Lower leg skin (tissue), 4 donors: Measurements from ENCODE around the gene TFF1. TPM values are rescaled to one million over a fixed set of nuclear protein-coding genes. Genes with fewer than 3 reads are reported as not detected.

ENCODE experiments used
- DNase-seq, 2 donors: peaks; one replicate each; pipeline ENCODE4 v3.0.0-alpha.2; 2019; ENCODE audit warnings: low spot score in 2 of 2
- H3K4me3 ChIP-seq: fragments of 200-600 bp; sonication (generic); 2 replicates; pipeline ENCODE4 v1.5.1; 2017; ENCODE audit warnings: mild to moderate bottlenecking, low read depth; ENCODE audit not compliant: poor library complexity, severe bottlenecking
- CTCF ChIP-seq, 3 donors: fragments of 450-650 bp; IDR thresholded peaks; one replicate each; pipeline ENCODE4 v1.5.1; 2016; ENCODE audit warnings: antibody characterized with exemption in 3 of 3, mild to moderate bottlenecking in 3 of 3, moderate library complexity in 2 of 3
- POLR2A ChIP-seq, 2 donors: fragments of 450-650 bp; IDR thresholded peaks; one replicate each; pipeline ENCODE4 v1.6.1; 2016 to 2017; ENCODE audit warnings: antibody characterized with exemption in 2 of 2, mild to moderate bottlenecking in 1 of 2, moderate library complexity in 1 of 2
- WGBS, 2 donors: methylation state at CpG; one replicate each; pipeline ENCODE4 v1.1.5; 2018; 5-methylcytosine and 5-hydroxymethylcytosine counted together
- intact Hi-C: fragments of 100-400 bp; cut with DNase I; formaldehyde crosslinking; loops from one replicate; pipeline ENCODE4 v1.15.0; 2023; ENCODE audit warnings: low total_unique reads
- total RNA-seq, 4 donors: library from RNA; depleted of rRNA; stranded (reverse); fragments of >200 nt; gene quantifications; one replicate each; pipeline ENCODE4 v1.1.0, GENCODE V29; 2016

Gene TFF1
- total RNA-seq, 4 donors from 2014 or later = not detected

GRCh38 chr21:42370894-42371654, 4.7 kb upstream of the TFF1 start:
- DNase-seq = no peak
- 80 to 85% methylated on average over 18 of the region's 18 CpGs for WGBS, 2 donors
- TF ChIP-seq POLR2A (IDR thresholded peaks at IDR 0.05) (no peak), CTCF (IDR thresholded peaks at IDR 0.05) (no peak)
- no peak overlapping the region for H3K4me3 ChIP-seq
- intact Hi-C loops = no loop called here

- no peak overlapping the region for H3K4me3 ChIP-seq
- no peak for DNase-seq
- TF ChIP-seq POLR2A (IDR thresholded peaks at IDR 0.05) (no peak), CTCF (IDR thresholded peaks at IDR 0.05) (no peak)
- intact Hi-C loops = no loop called here
- whole genome bisulfite sequencing, 2 donors = 83 to 84% methylated on average over 16 of the region's 16 CpGs
These were observed 3.5 kb upstream of the TFF1 start for GRCh38 chr21:42369821-42370220.

GRCh38 chr21:42367367-42368165, 1.2 kb upstream of the TFF1 start:
- TF ChIP-seq CTCF (IDR thresholded peaks at IDR 0.05) = no peak
- TF ChIP-seq POLR2A (IDR thresholded peaks at IDR 0.05) = no peak
- H3K4me3 ChIP-seq = no peak overlapping the region
- DNase-seq = no peak
- intact Hi-C loops = no loop called here
- 83 to 84% methylated on average over 14 of the region's 14 CpGs for WGBS, 2 donors

GRCh38 chr21:42365770-42366169, 565 bp downstream of the TFF1 start:
- H3K4me3 ChIP-seq = no peak overlapping the region
- TF ChIP-seq POLR2A (IDR thresholded peaks at IDR 0.05) (no peak), CTCF (IDR thresholded peaks at IDR 0.05) (no peak)
- WGBS, 2 donors = 79 to 80% methylated on average over 6 of the region's 6 CpGs
- intact Hi-C loops = no loop called here
- DNase-seq = no peak

- 72 to 74% methylated on average over 10 to 13 of the region's 13 CpGs for WGBS, 2 donors
- TF ChIP-seq POLR2A (IDR thresholded peaks at IDR 0.05) (no peak), CTCF (IDR thresholded peaks at IDR 0.05) (no peak)
- intact Hi-C loops = no loop called here
- no peak for DNase-seq
- H3K4me3 ChIP-seq = no peak overlapping the region
These were observed 1.9 kb downstream of the TFF1 start for GRCh38 chr21:42364304-42364865.
